CD14-positive monocyte (primary cell): ENCODE data around the gene COX7A1. TPM values are rescaled to one million over a fixed set of nuclear protein-coding genes. Genes with fewer than 3 reads are reported as not detected.
"Not testable (repeated sequence)": the region's sequence is repeated elsewhere in the genome, so short reads cannot be mapped to it uniquely, and the experiment has no call there.

Source experiments
- DNase-seq, 3 donors: peaks; one replicate each; pipeline ENCODE4 v3.0.0-alpha.2; 2011 to 2022
- H2AFZ ChIP-seq: 2 replicates; pipeline ENCODE4 v1.6.0; 2012; ENCODE audit warnings: mild to moderate bottlenecking, low read depth, low read length, inconsistent platforms; ENCODE audit not compliant: insufficient read depth, poor library complexity, severe bottlenecking
- H3K27ac ChIP-seq, 2 donors: 1 replicate in 1 of 2; 2 replicates in 1 of 2; pipeline ENCODE4 v1.5.1; 2012 to 2013; ENCODE audit warnings: low read length in 2 of 2, control low read depth in 1 of 2, inconsistent platforms in 1 of 2, low read depth in 1 of 2, mild to moderate bottlenecking in 1 of 2
- H3K27me3 ChIP-seq, 2 donors: one replicate each; pipeline versions ENCODE4 v1.6.0 to v1.6.1; 2011 to 2013; ENCODE audit warnings: low read length in 2 of 2; ENCODE audit not compliant: control insufficient read depth in 2 of 2, insufficient read depth in 2 of 2
- H3K36me3 ChIP-seq, 2 donors: replicated peaks in 1 of 2; 1 replicate in 1 of 2; 2 replicates in 1 of 2; pipeline versions ENCODE4 v1.5.1 to v1.6.1; 2012 to 2013; ENCODE audit warnings: low read length in 2 of 2, control low read depth in 1 of 2, inconsistent platforms in 1 of 2, mild to moderate bottlenecking in 1 of 2; ENCODE audit not compliant: insufficient read depth in 2 of 2, control insufficient read depth in 1 of 2
- H3K4me1 ChIP-seq, 2 donors: 1 replicate in 1 of 2; 2 replicates in 1 of 2; pipeline versions ENCODE4 v1.5.1 to v1.6.1; 2012 to 2013; ENCODE audit warnings: low read length in 2 of 2, control low read depth in 1 of 2, inconsistent platforms in 1 of 2, mild to moderate bottlenecking in 1 of 2, moderate library complexity in 1 of 2; ENCODE audit not compliant: insufficient read depth in 2 of 2, control insufficient read depth in 1 of 2
- H3K4me2 ChIP-seq: replicated peaks from 2 replicates; pipeline ENCODE3; 2012; ENCODE audit warnings: low read length, moderate library complexity, mild to moderate bottlenecking; ENCODE audit not compliant: poor library complexity, severe bottlenecking; ENCODE audit errors: extremely low read depth
- H3K4me3 ChIP-seq, 3 experiments: fragments of 200-600 bp in 1 of 3; sonication (generic) in 1 of 3; replicated peaks in 1 of 3; 1 replicate in 2 of 3; 2 replicates in 1 of 3; pipeline ENCODE4 v1.5.1; 2011 to 2013; ENCODE audit warnings: low read length in 3 of 3, mild to moderate bottlenecking in 3 of 3, control low read depth in 2 of 3, low read depth in 2 of 3, inconsistent platforms in 1 of 3, moderate library complexity in 1 of 3
- H3K79me2 ChIP-seq: 2 replicates; pipeline ENCODE4 v1.6.0; 2012; ENCODE audit warnings: mild to moderate bottlenecking, control low read depth, inconsistent platforms, low read length, moderate library complexity; ENCODE audit not compliant: insufficient read depth
- H3K9ac ChIP-seq: 2 replicates; pipeline ENCODE4 v1.6.0; 2017; ENCODE audit warnings: low read length, mild to moderate bottlenecking; ENCODE audit not compliant: insufficient read depth, poor library complexity, severe bottlenecking
- H3K9me3 ChIP-seq, 2 donors: replicated peaks in 1 of 2; 1 replicate in 1 of 2; 2 replicates in 1 of 2; pipeline versions ENCODE4 v1.5.1 to v1.6.1; 2012 to 2013; ENCODE audit warnings: low read length in 2 of 2, control low read depth in 1 of 2; ENCODE audit not compliant: control insufficient read depth in 1 of 2, insufficient read depth in 1 of 2
- H4K20me1 ChIP-seq: 2 replicates; pipeline ENCODE4 v1.6.0; 2012; ENCODE audit warnings: mild to moderate bottlenecking, low read length, control low read depth, moderate library complexity; ENCODE audit not compliant: insufficient read depth
- H3K27ac Mint-ChIP-seq, 7 donors: one replicate each; pipeline ENCODE4 v1.8.0; 2020; ENCODE audit warnings: mild to moderate bottlenecking in 7 of 7, mixed read lengths in 7 of 7, moderate library complexity in 6 of 7, inconsistent platforms in 2 of 7
- H3K27me3 Mint-ChIP-seq, 3 donors: one replicate each; pipeline ENCODE4 v1.8.0; 2021 to 2022; ENCODE audit warnings: low read depth in 3 of 3, mild to moderate bottlenecking in 3 of 3, mixed read lengths in 3 of 3, moderate library complexity in 3 of 3, inconsistent platforms in 1 of 3
- H3K36me3 Mint-ChIP-seq, 2 donors: one replicate each; pipeline ENCODE4 v1.8.0; 2020; ENCODE audit warnings: mixed read lengths in 2 of 2, inconsistent platforms in 1 of 2, mild to moderate bottlenecking in 1 of 2
- H3K4me1 Mint-ChIP-seq: one replicate; pipeline ENCODE4 v1.8.0; 2020; ENCODE audit warnings: mild to moderate bottlenecking, mixed read lengths
- H3K4me3 Mint-ChIP-seq, 2 donors: one replicate each; pipeline ENCODE4 v1.8.0; 2020; ENCODE audit warnings: mild to moderate bottlenecking in 2 of 2, mixed read lengths in 2 of 2, moderate library complexity in 1 of 2
- H3K9me3 Mint-ChIP-seq, 7 donors: one replicate each; pipeline ENCODE4 v1.8.0; 2020 to 2022; ENCODE audit warnings: mixed read lengths in 7 of 7, mild to moderate bottlenecking in 6 of 7, moderate library complexity in 6 of 7, inconsistent platforms in 2 of 7
- CTCF ChIP-seq: fragments of 200-600 bp; IDR thresholded peaks from one replicate; pipeline ENCODE4 v1.8.0; 2022; ENCODE audit warnings: antibody characterized with exemption, mild to moderate bottlenecking
- WGBS: methylation state at CpG from one replicate; pipeline ENCODE4 v1.1.5; 2013; ENCODE audit warnings: missing lambda C conversion rate; ENCODE audit not compliant: insufficient coverage; 5-methylcytosine and 5-hydroxymethylcytosine counted together
- intact Hi-C, 2 donors: fragments of 100-400 bp; cut with micrococcal nuclease; formaldehyde crosslinking; loops; one replicate each; pipeline versions ENCODE4 v1.15.0 to v1.15.1; 2023
- polyA plus RNA-seq, 3 donors: library from polyadenylated mRNA; depleted of rRNA in 1 of 3; unstranded in 2 of 3; stranded (reverse) in 1 of 3; fragments of 300-500 nt in 2 of 3; fragments of >200 nt in 1 of 3; fragmentation: Illumina TruSeq in 2 of 3; gene quantifications; 1 replicate in 2 of 3; 2 replicates in 1 of 3; pipeline ENCODE4 v1.2.3, GENCODE V29; 2012 to 2021

COX7A1 gene
- polyA plus RNA-seq, 3 donors: not detected

- no peaks in the 10 kb centered on the region for H3K9me3 ChIP-seq
- H3K79me2 ChIP-seq: peaks cover 31% of the 10 kb centered on the region
- H2AFZ ChIP-seq: peak overlapping the region; percentile 87
- peaks cover 25% of the 10 kb centered on the region for H4K20me1 ChIP-seq
- peaks cover 30% of the 10 kb centered on the region for H3K4me1 Mint-ChIP-seq
- H3K4me3 Mint-ChIP-seq: peak overlapping the region; percentile 98 to 99
- H3K27ac ChIP-seq: peak overlapping the region; percentile 90 to 98
- no peaks in the 10 kb centered on the region for H3K27me3 ChIP-seq
- H3K4me2 ChIP-seq: peak overlapping the region; percentile 99
- peak overlapping the region; percentile 92 to 100 (median 96) for H3K4me3 ChIP-seq
- DNase-seq: no peak
- H3K9ac ChIP-seq: peak overlapping the region; percentile 94
- intact Hi-C loops: no loop called here
- no peak for TF ChIP-seq CTCF
- peak overlapping the region; percentile 96 to 99 (median 98) for H3K27ac Mint-ChIP-seq
- H3K4me1 ChIP-seq: peaks cover 28 to 44% of the 10 kb centered on the region in 2 donors
- peaks cover 0 to 9% (median 3%) of the 10 kb centered on the region in 3 donors for H3K27me3 Mint-ChIP-seq
- H3K36me3 Mint-ChIP-seq: peaks cover 20 to 24% of the 10 kb centered on the region in 2 donors
- peaks cover 0 to 4% (median 0%) of the 10 kb centered on the region in 7 donors for H3K9me3 Mint-ChIP-seq
- peaks cover 13 to 21% of the 10 kb centered on the region in 2 donors for H3K36me3 ChIP-seq
- WGBS: 0% methylated on average over 1 of the region's 7 CpGs
These were observed 13.2 kb downstream of the COX7A1 start for GRCh38 chr19:36139120-36139472.

GRCh38 chr19:36136964-36137686 is 15.1 kb downstream of the COX7A1 start:
- Histone ChIP-seq H3K4me1 (peaks cover 38 to 59% of the 10 kb centered on the region in 2 donors), H3K4me3 (no peak overlapping the region), H3K36me3 (peaks cover under 1 to 7% of the 10 kb centered on the region in 2 donors), H3K27me3 (no peaks in the 10 kb centered on the region), H3K9ac (no peak overlapping the region), H3K27ac (peak overlapping the region in 1 of 2 donors; percentile 16), H2AFZ (no peak overlapping the region), H3K79me2 (peaks cover 20% of the 10 kb centered on the region), H3K9me3 (no peaks in the 10 kb centered on the region), H3K4me2 (no peak overlapping the region), H4K20me1 (peaks cover 11% of the 10 kb centered on the region)
- H3K27ac Mint-ChIP-seq: peak overlapping the region in 5 of 7 donors; percentile 50 to 84 (median 68)
- H3K4me1 Mint-ChIP-seq: peaks cover 40% of the 10 kb centered on the region
- no peak for TF ChIP-seq CTCF
- 82% methylated on average over 9 of the region's 12 CpGs for WGBS
- H3K4me3 Mint-ChIP-seq: peak overlapping the region; percentile 11 to 73
- intact Hi-C loops: no loop called here
- peaks cover 0 to 6% (median 0%) of the 10 kb centered on the region in 7 donors for H3K9me3 Mint-ChIP-seq
- DNase-seq: peak; percentile 54 to 61 (median 57)
- H3K27me3 Mint-ChIP-seq: peaks cover 0 to 7% (median 2%) of the 10 kb centered on the region in 3 donors
- peaks cover 9 to 10% of the 10 kb centered on the region in 2 donors for H3K36me3 Mint-ChIP-seq

GRCh38 chr19:36134867-36135266 is 17.4 kb downstream of the COX7A1 start:
- not testable (repeated sequence) for H3K4me3 Mint-ChIP-seq

More at GRCh38 chr19:36134867-36135266, 17.4 kb downstream of the COX7A1 start:
- H3K36me3 Mint-ChIP-seq, H3K27me3 Mint-ChIP-seq, H2AFZ ChIP-seq, H3K4me2 ChIP-seq, H3K9me3 ChIP-seq, H3K36me3 ChIP-seq, intact Hi-C loops, H3K4me3 ChIP-seq, DNase-seq, H4K20me1 ChIP-seq, H3K9me3 Mint-ChIP-seq, H3K27ac ChIP-seq, H3K79me2 ChIP-seq, H3K27me3 ChIP-seq, H3K9ac ChIP-seq: not testable (repeated sequence)
- H3K4me1 Mint-ChIP-seq: peaks cover 47% of the 10 kb centered on the region
- H3K27ac Mint-ChIP-seq: peak overlapping the region in 1 of 7 donors; percentile 78
- WGBS: 100% methylated on average over 2 of the region's 4 CpGs
- H3K4me1 ChIP-seq: peaks cover 50 to 70% of the 10 kb centered on the region in 2 donors
